NCI-H187 treated with DMSO at 0.1 percent for 48 hours (cell line): ENCODE data around the gene SAXO2.
"Not testable (repeated sequence)": the region's sequence is repeated elsewhere in the genome, so short reads cannot be mapped to it uniquely, and the experiment has no call there.

ENCODE experiments used
- DNase-seq: peaks from one replicate; lab custom pipeline; 2025; lab: John Stamatoyannopoulos, UW

SAXO2 gene

GRCh38 chr15:82313951-82314768 is 51.5 kb downstream of the SAXO2 start:
- not testable (repeated sequence) for DNase-seq

DNA sequence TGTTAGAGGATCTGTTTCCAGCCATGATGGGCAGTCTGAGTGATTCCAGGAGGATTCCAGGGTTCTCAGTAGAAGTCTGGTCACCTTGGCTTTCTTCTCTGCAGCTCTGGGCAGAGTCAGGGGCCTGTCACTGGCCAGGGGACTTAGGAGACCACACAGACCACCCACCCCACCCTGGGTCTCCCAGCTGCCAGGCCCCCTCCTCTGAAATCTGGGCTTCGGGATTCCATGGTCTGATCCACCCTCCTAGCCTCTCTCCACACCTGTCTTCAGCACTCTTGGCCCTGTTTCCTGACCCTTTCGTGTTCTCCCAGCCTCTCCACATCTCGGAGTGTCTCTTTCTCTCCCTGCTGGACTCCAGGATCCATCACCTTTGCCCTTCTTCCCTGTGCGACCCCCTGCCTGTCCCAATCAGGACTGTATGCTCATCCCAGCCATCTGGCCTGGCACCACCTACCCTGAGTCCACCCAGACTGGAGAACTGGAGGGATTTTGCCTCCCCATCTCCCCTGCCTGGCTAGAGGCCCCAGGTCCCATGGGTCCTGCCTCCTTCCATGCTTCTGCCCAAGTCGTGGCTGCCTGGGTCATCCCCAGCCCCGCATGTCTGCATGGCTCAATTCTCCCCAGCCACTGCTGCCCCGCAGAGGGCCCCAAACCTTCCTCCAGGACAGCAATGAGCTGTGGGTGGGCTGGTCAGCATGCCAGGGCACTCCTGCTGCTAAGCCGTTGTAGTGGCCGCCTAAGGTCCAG is 52.3 kb downstream of the SAXO2 start:
- DNase-seq, result no peak

- no peak for DNase-seq
Measured at GRCh38 chr15:82315519-82316246, 53.1 kb downstream of the SAXO2 start.

GRCh38 chr15:82316247-82317090 is 53.9 kb downstream of the SAXO2 start:
- DNase-seq, result not testable (repeated sequence)

DNA sequence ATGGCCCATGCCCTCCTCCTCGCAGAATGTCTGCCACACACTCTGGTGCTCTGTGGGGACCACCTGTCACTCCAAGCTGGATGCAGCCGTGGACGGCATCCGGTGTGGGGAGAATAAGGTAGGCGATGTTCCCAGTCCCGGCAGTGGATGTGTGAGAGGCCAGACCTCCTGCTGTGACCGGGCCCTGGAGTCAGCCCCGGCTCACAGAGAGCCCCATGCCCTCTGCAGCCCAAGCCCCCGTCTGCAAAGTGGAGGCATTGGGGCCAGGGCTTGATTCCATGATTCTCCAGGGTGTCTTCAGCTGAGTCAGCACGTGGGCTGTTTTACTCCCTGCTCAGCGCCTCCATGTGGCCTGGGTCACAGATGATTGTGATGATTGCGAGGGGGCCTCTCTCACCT is 54.5 kb downstream of the SAXO2 start:
- no peak for DNase-seq

- not testable (repeated sequence) for DNase-seq
Measured at GRCh38 chr15:82317516-82317915, 54.9 kb downstream of the SAXO2 start.

DNA sequence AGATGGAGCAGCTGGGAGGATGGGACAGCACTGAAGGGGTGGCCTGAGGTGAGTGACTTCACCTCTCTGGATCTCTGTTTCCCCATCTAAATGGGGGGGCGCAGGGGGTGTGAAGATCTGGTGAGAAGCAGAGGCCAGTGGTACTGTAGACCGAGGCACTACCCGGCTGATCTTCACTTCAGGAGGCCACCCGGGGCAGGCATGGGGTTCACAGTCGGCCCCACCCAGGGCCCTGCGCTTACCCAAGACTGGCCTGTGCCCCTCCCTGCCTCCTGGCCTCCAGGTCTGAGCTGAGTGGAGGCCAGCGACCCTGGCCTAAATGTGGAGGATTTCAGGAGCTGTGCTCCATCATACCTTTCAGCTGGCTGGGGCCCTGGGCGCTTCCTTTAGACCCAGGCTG is 55.7 kb downstream of the SAXO2 start:
- DNase-seq, result not testable (repeated sequence)

- not testable (repeated sequence) for DNase-seq
Measured at GRCh38 chr15:82319522-82320278, 57.1 kb downstream of the SAXO2 start.

DNA sequence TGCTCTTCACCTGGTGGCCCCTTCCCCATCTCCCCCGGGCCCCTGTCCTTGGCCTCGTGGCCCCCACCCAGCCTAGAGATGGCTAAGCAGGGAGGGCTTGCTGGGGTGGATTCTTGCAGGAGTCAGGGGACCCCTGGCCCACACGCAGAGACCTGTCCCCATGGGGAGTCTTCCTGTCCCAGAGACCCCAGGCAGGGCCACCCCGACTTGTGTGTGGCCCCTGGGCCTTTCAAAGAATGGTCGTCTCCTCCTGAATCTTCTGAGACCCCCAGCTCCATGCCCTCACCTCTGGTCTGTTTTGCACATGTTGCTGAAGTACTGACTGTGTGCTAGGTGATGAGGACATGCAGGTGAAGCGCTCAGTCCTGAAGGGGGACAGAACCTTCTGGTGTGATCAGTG is 58.2 kb downstream of the SAXO2 start:
- not testable (repeated sequence) for DNase-seq

GRCh38 chr15:82322488-82322887 is 59.9 kb downstream of the SAXO2 start:
- not testable (repeated sequence) for DNase-seq

GRCh38 chr15:82324831-82325230 is 62.2 kb downstream of the SAXO2 start:
- not testable (repeated sequence) for DNase-seq

GRCh38 chr15:82325646-82326045 is 63.0 kb downstream of the SAXO2 start:
- DNase-seq, result not testable (repeated sequence)

DNA sequence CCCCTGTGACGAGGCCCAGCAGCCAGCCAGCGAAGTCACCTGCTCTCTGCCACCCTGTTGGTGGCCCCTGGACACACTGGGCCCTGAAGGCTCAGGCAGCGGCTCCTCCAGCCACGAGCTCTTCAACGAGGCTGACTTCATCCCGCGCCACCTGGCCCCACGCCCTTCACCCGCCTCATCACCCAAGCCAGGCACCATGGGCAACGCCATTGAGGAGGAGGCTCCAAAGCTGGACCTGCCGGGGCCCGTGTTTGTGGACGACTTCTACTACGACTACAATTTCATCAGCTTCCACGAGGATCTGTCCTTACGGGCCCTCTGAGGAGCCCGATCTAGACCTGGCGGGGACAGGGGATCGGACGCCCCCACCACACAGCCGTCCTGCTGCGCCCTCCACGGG is 64.3 kb downstream of the SAXO2 start:
- DNase-seq, result not testable (repeated sequence)

GRCh38 chr15:82327372-82327771 is 64.8 kb downstream of the SAXO2 start:
- not testable (repeated sequence) for DNase-seq

DNA sequence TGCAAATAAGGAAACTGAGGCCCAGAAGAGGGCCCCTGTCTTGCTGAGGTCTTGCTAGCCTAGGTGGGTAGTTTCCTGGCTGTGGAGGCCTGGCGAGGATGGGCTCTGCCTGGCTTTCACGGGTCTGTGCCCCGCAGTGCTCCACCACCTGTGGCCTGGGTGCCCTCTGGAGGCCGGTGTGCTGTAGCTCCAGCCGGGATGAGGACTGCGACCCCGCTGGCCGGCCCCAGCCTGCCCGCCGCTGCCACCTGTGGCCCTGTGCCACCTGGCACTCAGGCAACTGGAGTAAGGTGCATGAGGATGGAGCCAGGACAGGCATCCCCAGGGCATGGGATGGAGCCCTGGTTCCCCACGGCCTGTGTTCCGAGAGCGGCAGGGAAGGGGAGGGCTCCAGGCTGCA is 66.4 kb downstream of the SAXO2 start:
- DNase-seq, result not testable (repeated sequence)

GRCh38 chr15:82330921-82331320 is 68.3 kb downstream of the SAXO2 start:
- not testable (repeated sequence) for DNase-seq

- not testable (repeated sequence) for DNase-seq
Measured at GRCh38 chr15:82331576-82332304, 69.1 kb downstream of the SAXO2 start.

DNA sequence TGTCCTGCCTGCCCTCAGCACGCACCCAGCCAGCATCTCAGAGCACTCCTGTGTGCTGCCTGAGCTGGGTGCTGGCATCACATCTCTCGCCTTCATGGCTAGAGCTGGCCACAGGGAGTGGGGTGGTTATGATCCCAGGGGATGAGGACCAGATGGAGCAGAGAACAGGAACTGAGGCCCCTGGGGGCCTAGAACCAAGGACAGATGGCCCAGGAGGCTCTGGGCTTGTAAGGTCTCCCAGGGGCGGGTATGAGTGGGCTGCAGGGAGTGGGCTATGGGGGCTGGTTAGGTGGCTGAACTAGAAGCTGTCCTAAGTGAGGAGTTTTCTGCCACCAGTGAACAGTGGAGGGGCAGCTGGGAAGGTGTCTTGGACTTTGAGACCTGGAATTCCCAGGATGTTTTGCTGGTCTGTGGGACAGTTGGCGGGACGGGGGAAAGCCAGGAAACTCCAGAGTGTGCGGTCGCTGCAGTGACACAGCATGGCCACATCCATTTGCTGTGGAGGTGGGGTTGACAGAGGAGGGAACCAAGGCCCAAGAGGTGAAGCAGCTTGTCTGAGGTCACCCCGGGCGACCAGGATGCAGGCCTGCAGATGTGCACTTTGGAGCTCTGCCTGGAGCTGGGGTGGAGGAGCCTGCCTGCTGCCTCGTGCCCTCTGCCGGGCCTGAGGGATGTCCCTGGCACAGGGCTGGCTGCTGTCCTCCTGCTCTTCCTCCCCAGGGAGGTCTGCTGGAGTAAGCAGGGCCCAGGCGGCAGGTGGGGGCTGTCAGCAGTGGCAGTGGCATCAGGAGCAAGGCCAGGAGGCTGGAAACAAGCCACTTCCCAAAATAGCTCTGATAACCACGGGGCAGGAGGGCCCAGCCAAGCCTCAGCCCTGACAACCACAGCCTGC is 70.3 kb downstream of the SAXO2 start:
- DNase-seq, result not testable (repeated sequence)
